DND-41 (cell line): Measurements from ENCODE around the gene HMX2.

Experiments used
- EZH2 ChIP-seq: IDR thresholded peaks from 3 replicates; pipeline ENCODE4 v1.6.1; 2012; ENCODE audit warnings: borderline replicate concordance, low read depth, mild to moderate bottlenecking, moderate library complexity, low read length, inconsistent platforms; ENCODE audit not compliant: severe bottlenecking
- TF ChIP-seq, protein P1 (sequence below): IDR thresholded peaks from 2 replicates; pipeline ENCODE4 v1.5.1; 2012; ENCODE audit warnings: borderline replicate concordance, low read length, moderate library complexity, mild to moderate bottlenecking; ENCODE audit not compliant: poor library complexity, severe bottlenecking; ENCODE audit errors: extremely low read depth

DNA sequence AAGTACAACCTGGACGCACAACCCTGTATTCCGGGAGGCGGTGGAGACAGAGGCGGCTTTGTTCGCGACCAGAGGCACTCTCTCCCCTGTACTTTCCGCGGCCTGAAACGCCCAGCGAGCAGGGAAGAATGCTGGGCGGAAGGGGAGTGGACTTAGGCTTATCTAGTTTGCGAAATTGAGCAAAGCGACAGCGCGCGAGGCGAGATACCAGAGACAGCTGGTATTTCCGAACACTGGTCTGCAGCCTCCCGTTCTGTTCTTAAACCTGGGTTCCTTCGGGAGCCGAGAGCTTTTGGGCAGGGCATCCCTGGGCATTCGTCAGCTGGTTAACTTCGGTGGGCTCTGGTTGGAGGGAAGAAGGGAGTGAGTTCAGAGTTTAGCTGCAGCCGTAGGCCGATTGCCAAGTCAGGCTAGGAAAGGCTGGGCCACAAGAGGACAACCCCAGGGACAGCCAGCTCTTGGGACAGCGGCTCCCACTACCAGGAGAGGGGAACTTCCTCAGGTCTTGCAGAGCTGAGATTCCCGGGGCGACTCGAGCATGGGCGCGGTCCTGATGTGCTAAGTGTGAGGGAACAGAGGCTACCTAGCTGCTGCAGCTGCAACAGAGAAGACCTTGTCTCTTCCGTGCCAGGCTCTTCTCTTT lies 8.3 kb upstream of the HMX2 start:
- TF ChIP-seq, protein P1, sequence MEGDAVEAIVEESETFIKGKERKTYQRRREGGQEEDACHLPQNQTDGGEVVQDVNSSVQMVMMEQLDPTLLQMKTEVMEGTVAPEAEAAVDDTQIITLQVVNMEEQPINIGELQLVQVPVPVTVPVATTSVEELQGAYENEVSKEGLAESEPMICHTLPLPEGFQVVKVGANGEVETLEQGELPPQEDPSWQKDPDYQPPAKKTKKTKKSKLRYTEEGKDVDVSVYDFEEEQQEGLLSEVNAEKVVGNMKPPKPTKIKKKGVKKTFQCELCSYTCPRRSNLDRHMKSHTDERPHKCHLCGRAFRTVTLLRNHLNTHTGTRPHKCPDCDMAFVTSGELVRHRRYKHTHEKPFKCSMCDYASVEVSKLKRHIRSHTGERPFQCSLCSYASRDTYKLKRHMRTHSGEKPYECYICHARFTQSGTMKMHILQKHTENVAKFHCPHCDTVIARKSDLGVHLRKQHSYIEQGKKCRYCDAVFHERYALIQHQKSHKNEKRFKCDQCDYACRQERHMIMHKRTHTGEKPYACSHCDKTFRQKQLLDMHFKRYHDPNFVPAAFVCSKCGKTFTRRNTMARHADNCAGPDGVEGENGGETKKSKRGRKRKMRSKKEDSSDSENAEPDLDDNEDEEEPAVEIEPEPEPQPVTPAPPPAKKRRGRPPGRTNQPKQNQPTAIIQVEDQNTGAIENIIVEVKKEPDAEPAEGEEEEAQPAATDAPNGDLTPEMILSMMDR, result no peak
- TF ChIP-seq EZH2, result no peak
